CD4-positive, alpha-beta memory T cell (primary cell): ENCODE data around the gene BPIFB1. TPM values are rescaled to one million over a fixed set of nuclear protein-coding genes. Genes with fewer than 3 reads are reported as not detected.

Experiments
- CTCF ChIA-PET: fragments of 350-600 bp; sonication (Branson Sonifier 250); formaldehyde crosslinking; loops from one replicate; lab custom pipeline; 2021; ENCODE audit warnings: inconsistent platforms; ENCODE audit not compliant: partially characterized antibody; lab: Charles Lee
- POLR2A ChIA-PET: fragments of 350-600 bp; sonication (Branson Sonifier 250); formaldehyde crosslinking; loops from one replicate; lab custom pipeline; 2021; ENCODE audit not compliant: partially characterized antibody; lab: Charles Lee
- DNase-seq, 5 donors: peaks; one replicate each; pipeline versions ENCODE4 v3.0.0 to v3.0.0-alpha.2; 2020 to 2022; ENCODE audit warnings: mixed read lengths in 1 of 5
- H3K27ac ChIP-seq: one replicate; pipeline ENCODE4 v1.7.0; 2013; ENCODE audit warnings: low read depth, low read length
- H3K27me3 ChIP-seq: 2 replicates; pipeline ENCODE4 v1.7.0; 2013; ENCODE audit warnings: mild to moderate bottlenecking, low read length, moderate library complexity; ENCODE audit not compliant: insufficient read depth
- H3K36me3 ChIP-seq: 2 replicates; pipeline ENCODE4 v1.7.0; 2013; ENCODE audit warnings: mild to moderate bottlenecking, low read length, moderate library complexity; ENCODE audit not compliant: insufficient read depth
- H3K4me1 ChIP-seq: 2 replicates; pipeline ENCODE4 v1.7.0; 2013; ENCODE audit warnings: mild to moderate bottlenecking, low read length, moderate library complexity; ENCODE audit not compliant: insufficient read depth
- H3K4me3 ChIP-seq, 2 donors: one replicate each; pipeline ENCODE4 v1.7.0; 2013; ENCODE audit warnings: low read length in 2 of 2, mild to moderate bottlenecking in 1 of 2
- H3K9me3 ChIP-seq, 2 donors: one replicate each; pipeline ENCODE4 v1.7.0; 2013; ENCODE audit warnings: low read length in 2 of 2, control low read depth in 1 of 2; ENCODE audit not compliant: control insufficient read depth in 1 of 2
- H3K27ac Mint-ChIP-seq, 7 donors: one replicate each; pipeline ENCODE4 v1.8.0; 2020 to 2021; ENCODE audit warnings: mixed read lengths in 7 of 7, mild to moderate bottlenecking in 6 of 7, inconsistent platforms in 3 of 7, moderate library complexity in 3 of 7
- H3K27me3 Mint-ChIP-seq, 2 donors: one replicate each; pipeline ENCODE4 v1.8.0; 2020 to 2021; ENCODE audit warnings: mixed read lengths in 2 of 2
- H3K36me3 Mint-ChIP-seq, 2 donors: one replicate each; pipeline ENCODE4 v1.8.0; 2020 to 2021; ENCODE audit warnings: mixed read lengths in 2 of 2, inconsistent platforms in 1 of 2, mild to moderate bottlenecking in 1 of 2
- H3K4me1 Mint-ChIP-seq, 4 donors: one replicate each; pipeline ENCODE4 v1.8.0; 2020 to 2021; ENCODE audit warnings: mixed read lengths in 4 of 4, mild to moderate bottlenecking in 1 of 4
- H3K4me3 Mint-ChIP-seq, 8 donors: one replicate each; pipeline ENCODE4 v1.8.0; 2020 to 2021; ENCODE audit warnings: mixed read lengths in 8 of 8, mild to moderate bottlenecking in 7 of 8, moderate library complexity in 6 of 8, inconsistent platforms in 3 of 8
- H3K9me3 Mint-ChIP-seq, 8 donors: one replicate each; pipeline ENCODE4 v1.8.0; 2020 to 2021; ENCODE audit warnings: mixed read lengths in 8 of 8, mild to moderate bottlenecking in 5 of 8, inconsistent platforms in 3 of 8, moderate library complexity in 1 of 8
- intact Hi-C: fragments of 100-400 bp; cut with micrococcal nuclease; formaldehyde crosslinking; loops from one replicate; pipeline ENCODE4 v1.15.1; 2023
- polyA plus RNA-seq, 2 donors: library from polyadenylated mRNA; unstranded; fragments of 300-500 nt; fragmentation: Illumina TruSeq; gene quantifications; one replicate each; pipeline ENCODE4 v1.2.3, GENCODE V29; 2021
- total RNA-seq, 2 experiments: library from RNA; stranded (reverse); gene quantifications; one replicate each; pipeline ENCODE4 v1.2.3, GENCODE V29; 2021

The BPIFB1 gene
- total and polyA plus RNA-seq, 4 experiments from 2014 or later = not detected

DNA sequence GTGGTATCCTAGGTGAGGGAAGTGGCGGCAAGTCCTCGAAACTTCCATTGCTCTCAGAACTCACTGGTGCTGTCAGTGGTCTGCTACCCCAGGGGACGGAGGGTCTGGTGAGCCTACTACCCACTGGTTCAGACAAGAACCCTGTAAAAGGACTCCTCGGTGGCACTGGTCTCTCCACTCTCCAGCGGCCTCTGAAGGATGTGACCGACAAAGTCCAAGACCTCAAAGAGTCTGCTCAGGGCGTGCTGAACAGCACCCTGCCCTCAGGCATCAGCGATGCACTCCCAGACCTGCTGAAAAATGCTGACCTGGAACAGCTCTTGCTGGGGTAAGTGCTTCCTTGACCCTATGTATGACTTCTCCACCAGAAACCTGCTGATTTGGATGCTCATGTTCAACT, 66.5 kb downstream of the BPIFB1 start:
- H3K9me3 ChIP-seq = no peaks in the 10 kb centered on the region
- Mint-ChIP-seq H3K36me3 (peaks cover 16 to 32% of the 10 kb centered on the region in 2 donors), H3K4me1 (peaks cover 7 to 11% (median 9%) of the 10 kb centered on the region in 4 donors), H3K9me3 (peaks cover 0 to 2% (median 0%) of the 10 kb centered on the region in 8 donors), H3K4me3 (no peak overlapping the region), H3K27me3 (no peaks in the 10 kb centered on the region), H3K27ac (peak overlapping the region in 5 of 7 donors; percentile 32 to 69 (median 52))
- intact Hi-C loops = no loop called here
- ChIA-PET CTCF (no interaction called here), POLR2A (no interaction called here)
- no peak for DNase-seq
- no peaks in the 10 kb centered on the region for H3K27me3 ChIP-seq
- H3K4me1 ChIP-seq = peaks cover 7% of the 10 kb centered on the region
- no peak overlapping the region for H3K27ac ChIP-seq
- no peak overlapping the region for H3K4me3 ChIP-seq
- H3K36me3 ChIP-seq = no peaks in the 10 kb centered on the region

DNA sequence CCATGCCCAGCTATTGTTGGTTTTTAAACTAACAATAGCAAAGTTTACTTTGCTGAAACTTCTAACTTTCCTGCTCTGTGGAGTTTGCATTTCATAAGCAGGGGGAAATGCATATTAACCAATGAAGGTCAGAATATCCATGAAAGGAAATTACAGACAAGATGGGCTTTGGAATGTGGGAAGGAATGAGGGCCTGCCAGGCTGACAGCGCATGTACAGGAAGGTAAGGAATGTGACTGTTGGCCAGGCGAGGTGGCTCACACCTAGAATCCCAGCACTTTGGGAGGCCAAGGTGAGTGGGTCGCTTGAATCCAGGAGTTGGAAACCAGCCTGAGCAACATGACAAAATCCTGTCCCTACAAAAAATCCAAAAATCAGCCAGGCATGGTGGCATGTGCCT, 68.7 kb downstream of the BPIFB1 start:
- CTCF ChIA-PET = no interaction called here
- intact Hi-C loops = no loop called here
- Histone ChIP-seq H3K27me3 (no peaks in the 10 kb centered on the region), H3K36me3 (peaks cover 4% of the 10 kb centered on the region), H3K27ac (peak overlapping the region; percentile 13), H3K9me3 (no peaks in the 10 kb centered on the region), H3K4me3 (no peak overlapping the region), H3K4me1 (peaks cover 7% of the 10 kb centered on the region)
- Mint-ChIP-seq H3K36me3 (peaks cover 24 to 42% of the 10 kb centered on the region in 2 donors), H3K9me3 (no peaks in the 10 kb centered on the region), H3K4me1 (peaks cover 9 to 11% (median 10%) of the 10 kb centered on the region in 4 donors), H3K27ac (peak overlapping the region; percentile 47 to 88 (median 80)), H3K27me3 (no peaks in the 10 kb centered on the region), H3K4me3 (peak overlapping the region in 2 of 8 donors; percentile 22 to 33)
- POLR2A ChIA-PET = interaction anchor here (1.3 kb wide), 1 partner anchor 18 kb away, joined by 3 read pairs; no protein-coding TSS in a partner anchor
- DNase-seq = no peak

DNA sequence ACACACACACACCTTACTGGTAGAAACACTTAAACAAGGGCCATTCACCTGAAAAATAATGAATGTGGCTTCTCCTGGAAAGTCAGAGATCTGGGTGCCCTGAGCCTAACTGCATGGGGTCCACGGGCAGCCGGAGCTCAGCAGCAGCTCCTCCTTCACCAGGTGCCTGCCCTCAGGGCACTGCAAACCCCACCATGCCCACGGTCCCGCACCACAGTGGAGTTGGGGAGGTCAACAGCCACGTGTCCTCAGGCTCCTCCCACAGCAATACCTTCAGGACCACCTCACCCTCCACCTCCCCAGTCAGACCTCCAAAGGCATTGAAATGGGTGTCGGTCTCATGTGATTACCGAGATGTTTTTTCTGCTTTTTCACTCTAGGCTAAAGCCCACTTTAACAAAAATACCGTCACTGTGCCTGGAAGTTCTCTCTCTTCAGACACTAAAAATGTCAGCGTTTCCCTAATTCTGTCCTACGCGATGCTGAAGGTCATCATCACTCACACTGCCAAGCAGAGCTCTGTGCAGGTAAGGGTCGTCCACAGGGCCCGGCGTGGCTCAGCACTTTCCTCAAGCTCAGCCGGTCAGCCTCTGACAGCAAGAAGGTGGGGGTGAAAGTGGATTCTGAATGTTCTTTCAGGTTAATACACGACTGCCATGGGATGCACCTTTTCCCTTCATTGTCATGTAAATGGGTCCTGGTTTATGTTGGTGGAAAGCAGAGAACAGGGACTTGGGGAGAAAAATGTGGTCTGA, 69.4 kb downstream of the BPIFB1 start:
- no peaks in the 10 kb centered on the region for H3K27me3 ChIP-seq
- Mint-ChIP-seq H3K36me3 (peaks cover 28 to 43% of the 10 kb centered on the region in 2 donors), H3K27me3 (no peaks in the 10 kb centered on the region), H3K4me1 (peaks cover 9 to 11% (median 10%) of the 10 kb centered on the region in 4 donors), H3K27ac (peak overlapping the region; percentile 47 to 88 (median 57)), H3K9me3 (no peaks in the 10 kb centered on the region), H3K4me3 (no peak overlapping the region)
- POLR2A ChIA-PET = no interaction called here
- peaks cover 7% of the 10 kb centered on the region for H3K4me1 ChIP-seq
- CTCF ChIA-PET = no interaction called here
- peaks cover 4% of the 10 kb centered on the region for H3K36me3 ChIP-seq
- DNase-seq = no peak
- no peak overlapping the region for H3K4me3 ChIP-seq
- H3K9me3 ChIP-seq = no peaks in the 10 kb centered on the region
- intact Hi-C loops = no loop called here
- H3K27ac ChIP-seq = peak overlapping the region; percentile 13

DNA sequence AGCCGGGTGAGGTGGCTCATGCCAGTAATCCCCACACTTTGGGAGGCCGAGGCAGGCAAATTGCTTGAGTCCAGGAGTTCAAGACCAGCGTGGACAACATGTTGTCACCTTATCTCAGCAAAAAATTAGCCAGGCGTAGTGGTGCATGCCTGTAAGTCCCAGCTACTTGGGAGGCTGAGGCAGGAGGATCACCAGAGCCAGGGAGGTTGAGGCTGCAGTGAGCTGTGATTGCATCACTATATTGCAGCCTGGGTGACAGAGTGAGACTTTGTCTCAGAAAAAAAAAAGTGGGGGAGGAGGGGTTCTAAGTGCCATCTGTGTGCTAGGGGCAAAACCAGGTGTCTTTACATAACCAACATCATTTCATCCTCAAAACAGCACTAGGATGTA, 70.0 kb downstream of the BPIFB1 start:
- ChIA-PET CTCF (no interaction called here), POLR2A (no interaction called here)
- Mint-ChIP-seq H3K27me3 (no peaks in the 10 kb centered on the region), H3K4me1 (peaks cover 9 to 11% (median 10%) of the 10 kb centered on the region in 4 donors), H3K36me3 (peaks cover 28 to 44% of the 10 kb centered on the region in 2 donors), H3K9me3 (no peaks in the 10 kb centered on the region), H3K27ac (peak overlapping the region in 5 of 7 donors; percentile 35 to 88 (median 50)), H3K4me3 (no peak overlapping the region)
- Histone ChIP-seq H3K27ac (no peak overlapping the region), H3K27me3 (no peaks in the 10 kb centered on the region), H3K36me3 (peaks cover 4% of the 10 kb centered on the region), H3K9me3 (no peaks in the 10 kb centered on the region), H3K4me1 (peaks cover 7% of the 10 kb centered on the region), H3K4me3 (no peak overlapping the region)
- intact Hi-C loops = no loop called here
- DNase-seq = no peak

Other genes starting within 250 kb of the BPIFB1 start
- gene BPIFB3, start 229.3 kb upstream of the BPIFB1 start, total RNA-seq = not detected
- gene BPIFB3, start 229.3 kb upstream of the BPIFB1 start, polyA plus RNA-seq = not detected
- not detected for gene BPIFB4, start 203.6 kb upstream of the BPIFB1 start, total RNA-seq
- gene BPIFB4, start 203.6 kb upstream of the BPIFB1 start, polyA plus RNA-seq = not detected
- gene BPIFA2, start 115.1 kb upstream of the BPIFB1 start, total RNA-seq = not detected
- gene BPIFA2, start 115.1 kb upstream of the BPIFB1 start, polyA plus RNA-seq = not detected
- not detected for gene BPIFA3, start 65.9 kb upstream of the BPIFB1 start, total RNA-seq
- gene BPIFA3, start 65.9 kb upstream of the BPIFB1 start, polyA plus RNA-seq = not detected
- gene BPIFA1, start 47.2 kb upstream of the BPIFB1 start, total RNA-seq = not detected
- not detected for gene BPIFA1, start 47.2 kb upstream of the BPIFB1 start, polyA plus RNA-seq
- gene CDK5RAP1, start 118.3 kb downstream of the BPIFB1 start, total RNA-seq = 10 to 100 TPM; 50.9 to 51.8 TPM
- 10 to 100 TPM; 39.8 to 41.8 TPM for gene CDK5RAP1, start 118.3 kb downstream of the BPIFB1 start, polyA plus RNA-seq
- 1 to 10 TPM; 5.1 to 5.7 TPM for gene SNTA1, start 160.5 kb downstream of the BPIFB1 start, total RNA-seq
- 1 to 10 TPM; 7.2 to 9.2 TPM for gene SNTA1, start 160.5 kb downstream of the BPIFB1 start, polyA plus RNA-seq
- gene CBFA2T2, start 206.9 kb downstream of the BPIFB1 start, total RNA-seq = 10 to 100 TPM; 42.1 to 43.4 TPM
- gene CBFA2T2, start 206.9 kb downstream of the BPIFB1 start, polyA plus RNA-seq = 10 to 100 TPM; 16.5 to 25.2 TPM